Natural killer cell (primary cell): ENCODE results near the gene ZFP28. TPM values are rescaled to one million over a fixed set of nuclear protein-coding genes. Genes with fewer than 3 reads are reported as not detected.
A peak's percentile ranks its signal among the peaks of the same experiment; 100 is the strongest.

Experiments
- ATAC-seq, 3 donors: fragments of 150-1000 bp in 2 of 3; fragments of 200-7000 bp in 1 of 3; cut with Tn5 transposase; 1 replicate in 1 of 3; 2 replicates in 2 of 3; pipeline ENCODE4 v1.10.0; 2021; ENCODE audit warnings: mild to moderate bottlenecking in 2 of 3, moderate library complexity in 2 of 3
- DNase-seq, 2 donors: peaks; one replicate each; pipeline versions ENCODE4 v3.0.0 to v3.0.0-alpha.2; 2013 to 2021; ENCODE audit warnings: mixed read lengths in 1 of 2
- H3K27ac ChIP-seq: one replicate; pipeline ENCODE4 v1.5.1; 2013; ENCODE audit warnings: mild to moderate bottlenecking, low read length
- H3K27me3 ChIP-seq: one replicate; pipeline ENCODE4 v1.6.1; 2013; ENCODE audit warnings: low read length; ENCODE audit not compliant: control insufficient read depth, insufficient read depth
- H3K36me3 ChIP-seq: one replicate; pipeline ENCODE4 v1.6.1; 2013; ENCODE audit warnings: low read length; ENCODE audit not compliant: control insufficient read depth, insufficient read depth
- H3K4me1 ChIP-seq: one replicate; pipeline ENCODE4 v1.6.1; 2013; ENCODE audit warnings: low read length; ENCODE audit not compliant: control insufficient read depth, insufficient read depth
- H3K4me3 ChIP-seq: one replicate; pipeline ENCODE4 v1.5.1; 2013; ENCODE audit warnings: low read length
- H3K9me3 ChIP-seq: one replicate; pipeline ENCODE4 v1.6.1; 2013; ENCODE audit warnings: low read length; ENCODE audit not compliant: control insufficient read depth, insufficient read depth
- H3K27ac Mint-ChIP-seq, 2 donors: one replicate each; pipeline ENCODE4 v1.8.0; 2022; ENCODE audit warnings: mild to moderate bottlenecking in 2 of 2, mixed read lengths in 2 of 2, moderate library complexity in 1 of 2
- H3K27me3 Mint-ChIP-seq, 2 donors: one replicate each; pipeline ENCODE4 v1.8.0; 2022; ENCODE audit warnings: low read depth in 2 of 2, mixed read lengths in 2 of 2
- H3K36me3 Mint-ChIP-seq: one replicate; pipeline ENCODE4 v1.8.0; 2022; ENCODE audit warnings: mixed read lengths
- H3K4me1 Mint-ChIP-seq, 2 donors: one replicate each; pipeline ENCODE4 v1.8.0; 2022; ENCODE audit warnings: mixed read lengths in 2 of 2
- H3K4me3 Mint-ChIP-seq: one replicate; pipeline ENCODE4 v1.8.0; 2022; ENCODE audit warnings: mild to moderate bottlenecking, moderate library complexity, mixed read lengths
- H3K9me3 Mint-ChIP-seq, 2 donors: one replicate each; pipeline ENCODE4 v1.8.0; 2022; ENCODE audit warnings: mixed read lengths in 2 of 2
- CTCF ChIP-seq: fragments of 200-600 bp; IDR thresholded peaks from one replicate; pipeline ENCODE4 v1.8.0; 2022; ENCODE audit warnings: antibody characterized with exemption
- WGBS: methylation state at CpG from one replicate; pipeline ENCODE4 v1.1.7; 2013; ENCODE audit warnings: missing lambda C conversion rate; ENCODE audit not compliant: insufficient coverage; 5-methylcytosine and 5-hydroxymethylcytosine counted together
- intact Hi-C: fragments of 100-400 bp; cut with micrococcal nuclease; formaldehyde crosslinking; loops from one replicate; pipeline ENCODE4 v1.14.2; 2022
- total RNA-seq, 4 donors: library from RNA; stranded (reverse); fragments of 120-200 nt in 1 of 4; gene quantifications; one replicate each; pipeline versions ENCODE4 v1.2.3 to v1.2.4, GENCODE V29; 2013 to 2022

Gene ZFP28
- total RNA-seq, 3 donors from 2014 or later (not counting 1 experiment from before 2014, with no cell fraction given): 2.5 to 5.0 (median 4.2) TPM

GRCh38 chr19:56507446-56508289 is 31.1 kb upstream of the ZFP28 start, which contains the start of gene ZNF471:
TSS of gene ZNF471 (plus strand) at chr19:56507855. CDS start at chr19:56511572, 3,717 bp downstream.
- Histone ChIP-seq H3K4me1 (peaks cover 17% of the 10 kb centered on the region), H3K27ac (peak within 1 kb of the TSS; percentile 93), H3K36me3 (no peaks in the 10 kb centered on the region), H3K9me3 (peaks cover 41% of the 10 kb centered on the region), H3K27me3 (no peaks in the 10 kb centered on the region), H3K4me3 (peak within 1 kb of the TSS; percentile 58)
- Mint-ChIP-seq H3K36me3 (peaks cover 8% of the 10 kb centered on the region), H3K4me1 (peaks cover 0 to 6% of the 10 kb centered on the region in 2 donors), H3K4me3 (no peak within 1 kb of the TSS), H3K27ac (no peak within 1 kb of the TSS), H3K9me3 (peaks cover under 1 to 5% of the 10 kb centered on the region in 2 donors), H3K27me3 (no peaks in the 10 kb centered on the region)
- peak; percentile 75 to 76 for DNase-seq
- TF ChIP-seq CTCF: no peak
- WGBS: 6% methylated on average over 74 of the region's 74 CpGs
- intact Hi-C loops: no loop called here
- peak; percentile 93 to 97 (median 94) for ATAC-seq

GRCh38 chr19:56508290-56508778 is 30.4 kb upstream of the ZFP28 start:
- peaks cover 0 to 6% of the 10 kb centered on the region in 2 donors for H3K4me1 Mint-ChIP-seq
- no peak overlapping the region for H3K4me3 Mint-ChIP-seq
- peak overlapping the region; percentile 58 for H3K4me3 ChIP-seq
- intact Hi-C loops: no loop called here
- no peak overlapping the region for H3K27ac Mint-ChIP-seq
- WGBS: 6% methylated on average over 17 of the region's 17 CpGs
- TF ChIP-seq CTCF: no peak
- H3K27me3 ChIP-seq: no peaks in the 10 kb centered on the region
- H3K9me3 Mint-ChIP-seq: peaks cover 0 to 7% of the 10 kb centered on the region in 2 donors
- H3K27me3 Mint-ChIP-seq: no peaks in the 10 kb centered on the region
- peak in 2 of 3 donors; percentile 5 to 12 for ATAC-seq
- no peaks in the 10 kb centered on the region for H3K36me3 ChIP-seq
- H3K4me1 ChIP-seq: peaks cover 17% of the 10 kb centered on the region
- peak overlapping the region; percentile 93 for H3K27ac ChIP-seq
- DNase-seq: peak in 1 of 2 donors; percentile 2
- peaks cover 36% of the 10 kb centered on the region for H3K9me3 ChIP-seq
- H3K36me3 Mint-ChIP-seq: peaks cover 7% of the 10 kb centered on the region

GRCh38 chr19:56525214-56525860 is 13.4 kb upstream of the ZFP28 start:
- Histone ChIP-seq H3K4me1 (no peaks in the 10 kb centered on the region), H3K36me3 (no peaks in the 10 kb centered on the region), H3K4me3 (no peak overlapping the region), H3K27ac (no peak overlapping the region), H3K27me3 (no peaks in the 10 kb centered on the region), H3K9me3 (peaks cover 55% of the 10 kb centered on the region)
- TF ChIP-seq CTCF: no peak
- Mint-ChIP-seq H3K4me1 (no peaks in the 10 kb centered on the region), H3K36me3 (peaks cover 48% of the 10 kb centered on the region), H3K9me3 (peaks cover 15 to 38% of the 10 kb centered on the region in 2 donors), H3K27me3 (no peaks in the 10 kb centered on the region), H3K4me3 (no peak overlapping the region), H3K27ac (no peak overlapping the region)
- whole genome bisulfite sequencing: 92% methylated on average over 3 of the region's 4 CpGs
- ATAC-seq (no peak), DNase-seq (no peak)
- intact Hi-C loops: no loop called here
